Measurements from ENCODE around the gene PRCD.

- TF ChIP-seq, protein P1, sequence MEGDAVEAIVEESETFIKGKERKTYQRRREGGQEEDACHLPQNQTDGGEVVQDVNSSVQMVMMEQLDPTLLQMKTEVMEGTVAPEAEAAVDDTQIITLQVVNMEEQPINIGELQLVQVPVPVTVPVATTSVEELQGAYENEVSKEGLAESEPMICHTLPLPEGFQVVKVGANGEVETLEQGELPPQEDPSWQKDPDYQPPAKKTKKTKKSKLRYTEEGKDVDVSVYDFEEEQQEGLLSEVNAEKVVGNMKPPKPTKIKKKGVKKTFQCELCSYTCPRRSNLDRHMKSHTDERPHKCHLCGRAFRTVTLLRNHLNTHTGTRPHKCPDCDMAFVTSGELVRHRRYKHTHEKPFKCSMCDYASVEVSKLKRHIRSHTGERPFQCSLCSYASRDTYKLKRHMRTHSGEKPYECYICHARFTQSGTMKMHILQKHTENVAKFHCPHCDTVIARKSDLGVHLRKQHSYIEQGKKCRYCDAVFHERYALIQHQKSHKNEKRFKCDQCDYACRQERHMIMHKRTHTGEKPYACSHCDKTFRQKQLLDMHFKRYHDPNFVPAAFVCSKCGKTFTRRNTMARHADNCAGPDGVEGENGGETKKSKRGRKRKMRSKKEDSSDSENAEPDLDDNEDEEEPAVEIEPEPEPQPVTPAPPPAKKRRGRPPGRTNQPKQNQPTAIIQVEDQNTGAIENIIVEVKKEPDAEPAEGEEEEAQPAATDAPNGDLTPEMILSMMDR (IDR thresholded peaks at IDR 0.05): no peak
- TF ChIP-seq POLR2AphosphoS5 (IDR thresholded peaks at IDR 0.05; ENCODE audit: insufficient read depth in 1 of 2, low read depth in 1 of 2): no peak
Observed at GRCh38 chr17:76561332-76561731, 21.5 kb downstream of the PRCD start.

Measured in vagina (tissue), 2 donors.